K562 (cell line): ENCODE measurements around the gene TM9SF4. TPM values are rescaled to one million over a fixed set of nuclear protein-coding genes. Genes with fewer than 3 reads are reported as not detected.

Experiments used
- ATAC-seq: fragments of 200-7000 bp; cut with Tn5 transposase; 3 replicates; pipeline ENCODE4 v1.9.1; 2020; ENCODE audit warnings: moderate library complexity
- BruUV-seq: library from RNA; stranded (reverse); fragments of 400-500 nt; replicated peaks from 2 replicates; lab custom pipeline; 2021; lab: Mats Ljungman, UMichigan
- CTCF ChIA-PET: fragments of 300-600 bp; formaldehyde crosslinking; extraction: SDS; loops from one replicate; lab custom pipeline; 2021; ENCODE audit warnings: low intra/inter-chr PET ratio; lab: Yijun Ruan, JAX
- POLR2A ChIA-PET: fragments of 300-600, 350-650 bp; sonication (Branson Sonifier 250); formaldehyde crosslinking; extraction: SDS; loops from one replicate; lab custom pipeline; 2021; ENCODE audit warnings: antibody characterized with exemption, inconsistent platforms; lab: Yijun Ruan, JAX
- DNase-seq, 4 experiments: peaks; one replicate each; pipeline versions ENCODE4 v3.0.0 to v3.0.0-alpha.2; 2011 to 2018; ENCODE audit warnings: low spot score in 3 of 4, mixed read lengths in 3 of 4; ENCODE audit errors: extremely low read depth in 1 of 4
- FAIRE-seq: peaks from 2 replicates; lab custom pipeline; 2011; peaks lifted over from hg19 to GRCh38; lab: Jason Lieb, UNC
- H2AFZ ChIP-seq: 2 replicates; pipeline ENCODE4 v1.6.0; 2011; ENCODE audit warnings: low read depth, low read length, control low read depth, inconsistent platforms
- H3K27ac ChIP-seq: fragments of 200-600 bp; 3 replicates; pipeline ENCODE4 v1.8.0; 2011; ENCODE audit warnings: low read depth, mild to moderate bottlenecking, control low read depth, inconsistent platforms, low read length, moderate library complexity, mixed read lengths; ENCODE audit errors: extremely low read depth
- H3K27me3 ChIP-seq, 2 experiments: fragments of 300-600 bp in 1 of 2; 2 replicates in 1 of 2; 3 replicates in 1 of 2; pipeline versions ENCODE4 v1.6.0 to v1.8.0; 2011; ENCODE audit warnings: inconsistent platforms in 2 of 2, low read length in 2 of 2, mild to moderate bottlenecking in 1 of 2, mixed read lengths in 1 of 2, moderate library complexity in 1 of 2; ENCODE audit not compliant: control insufficient read depth in 2 of 2, insufficient read depth in 2 of 2
- H3K36me3 ChIP-seq: fragments of 300-600 bp; 3 replicates; pipeline ENCODE4 v1.8.0; 2011; ENCODE audit warnings: mild to moderate bottlenecking, low read length, inconsistent platforms; ENCODE audit not compliant: control insufficient read depth, insufficient read depth
- H3K4me1 ChIP-seq, 2 experiments: fragments of 200-600 bp in 1 of 2; replicated peaks in 1 of 2; 2 replicates in 1 of 2; 3 replicates in 1 of 2; pipeline versions ENCODE4 v1.5.1 to v1.8.0; 2011; ENCODE audit warnings: inconsistent platforms in 2 of 2, low read length in 2 of 2, mild to moderate bottlenecking in 1 of 2, mixed read lengths in 1 of 2, moderate library complexity in 1 of 2; ENCODE audit not compliant: control insufficient read depth in 2 of 2, insufficient read depth in 2 of 2
- H3K4me2 ChIP-seq: 2 replicates; pipeline ENCODE4 v1.6.1; 2011; ENCODE audit warnings: low read length, control low read depth, inconsistent platforms, mixed read lengths; ENCODE audit not compliant: insufficient read depth
- H3K4me3 ChIP-seq: fragments of 200-600 bp; sonication (generic), shearing (Covaris generic); 2 replicates; pipeline ENCODE4 v1.5.1; 2016; ENCODE audit warnings: control low read depth, inconsistent platforms
- H3K79me2 ChIP-seq: fragments of 200-600 bp; 3 replicates; pipeline ENCODE4 v1.8.0; 2011; ENCODE audit warnings: low read length, inconsistent platforms; ENCODE audit not compliant: control insufficient read depth, insufficient read depth
- H3K9ac ChIP-seq, 2 experiments: 2 replicates each; pipeline versions ENCODE4 v1.6.0 to v1.6.1; 2011; ENCODE audit warnings: low read depth in 2 of 2, low read length in 2 of 2, control low read depth in 1 of 2, inconsistent platforms in 1 of 2, mild to moderate bottlenecking in 1 of 2, mixed read lengths in 1 of 2; ENCODE audit not compliant: insufficient read depth in 1 of 2
- H3K9me1 ChIP-seq: one replicate; pipeline ENCODE4 v1.6.0; 2011; ENCODE audit warnings: inconsistent platforms, mild to moderate bottlenecking, low read length, moderate library complexity; ENCODE audit not compliant: control insufficient read depth, insufficient read depth
- H3K9me3 ChIP-seq: replicated peaks from 2 replicates; pipeline ENCODE4 v1.5.1; 2011; ENCODE audit warnings: low read depth, low read length, inconsistent platforms; ENCODE audit not compliant: control insufficient read depth, insufficient read depth
- H4K20me1 ChIP-seq: replicated peaks from 2 replicates; pipeline ENCODE4 v1.6.1; 2011; ENCODE audit warnings: low read length, inconsistent platforms, mixed read lengths; ENCODE audit not compliant: control insufficient read depth, insufficient read depth
- ADNP ChIP-seq: fragments of 200-800 bp; sonication (Bioruptor generic); IDR thresholded peaks from 2 replicates; pipeline ENCODE4 v1.6.1; 2016; ENCODE audit warnings: missing genetic modification characterization, missing compliant biosample characterization
- ARID3B ChIP-seq: fragments of 250-450 bp; sonication (Bioruptor Pico); IDR thresholded peaks from 2 replicates; pipeline ENCODE4 v1.4.0; 2020; ENCODE audit warnings: borderline replicate concordance
- CBFA2T3 ChIP-seq: fragments of 450-650 bp; IDR thresholded peaks from 2 replicates; pipeline ENCODE4 v1.6.1; 2017
- ESRRA ChIP-seq: fragments of 450-650 bp; IDR thresholded peaks from 2 replicates; pipeline ENCODE4 v1.6.1; 2014; ENCODE audit warnings: low read depth, mild to moderate bottlenecking, moderate library complexity, borderline replicate concordance
- EZH2 ChIP-seq: IDR thresholded peaks from 2 replicates; pipeline ENCODE4 v1.6.1; 2012; ENCODE audit warnings: low read depth, mild to moderate bottlenecking, inconsistent platforms, low read length, borderline replicate concordance
- HCFC1 ChIP-seq: IDR thresholded peaks from 2 replicates; pipeline ENCODE4 v1.6.1; 2012; ENCODE audit warnings: low read depth, low read length, improper control_type of control experiment
- KDM5B ChIP-seq: fragments of 200-600 bp; sonication (generic); IDR thresholded peaks from 2 replicates; pipeline ENCODE4 v1.6.1; 2012; ENCODE audit warnings: low read depth, mild to moderate bottlenecking, moderate library complexity, low read length, control low read depth, inconsistent platforms; ENCODE audit not compliant: insufficient replicate concordance
- LEF1 ChIP-seq: fragments of 450-650 bp; IDR thresholded peaks from 2 replicates; pipeline ENCODE4 v1.6.1; 2016; ENCODE audit warnings: mild to moderate bottlenecking
- SFPQ ChIP-seq: fragments of 200-400 bp; formaldehyde crosslinking; IDR thresholded peaks from 2 replicates; pipeline ENCODE4 v1.6.1; 2017; ENCODE audit warnings: mild to moderate bottlenecking, low read depth, low read length, moderate library complexity
- ZNF224 ChIP-seq: sonication (generic); formaldehyde crosslinking; IDR thresholded peaks from 2 replicates; pipeline ENCODE4 v1.8.0; 2022; ENCODE audit warnings: mild to moderate bottlenecking, missing genetic modification reagents
- ZNF445 ChIP-seq: fragments of 250-450 bp; sonication (Bioruptor Pico); IDR thresholded peaks from 2 replicates; pipeline ENCODE4 v1.4.0; 2020; ENCODE audit warnings: low read depth, mild to moderate bottlenecking, moderate library complexity
- ZNF551 ChIP-seq: fragments of 250-450 bp; sonication (Bioruptor Pico); IDR thresholded peaks from 2 replicates; pipeline ENCODE4 v1.5.0; 2021; ENCODE audit warnings: mild to moderate bottlenecking, moderate library complexity
- ZNF830 ChIP-seq: fragments of 250-450 bp; sonication (Bioruptor Pico); IDR thresholded peaks from 2 replicates; pipeline ENCODE4 v1.5.0; 2021; ENCODE audit warnings: mild to moderate bottlenecking
- WGBS: fragments of 100-300 bp; shearing (Covaris generic); methylation state at CpG from one replicate; pipeline ENCODE4 v1.1.6; 2016; ENCODE audit warnings: low coverage, mixed read lengths; ENCODE audit not compliant: insufficient coverage; ENCODE audit errors: missing lambda C conversion rate; 5-methylcytosine and 5-hydroxymethylcytosine counted together
- in situ Hi-C: fragments of 300-500 bp; cut with MboI; formaldehyde crosslinking; loops from 4 replicates; pipeline ENCODE4 v1.15.0; 2018; ENCODE audit warnings: inconsistent platforms, mixed read lengths
- intact Hi-C: fragments of 100-400 bp; cut with micrococcal nuclease; formaldehyde crosslinking; loops from 2 replicates; pipeline ENCODE4 v1.14.2; 2022
- polyA plus RNA-seq, 8 experiments: library from polyadenylated mRNA; depleted of rRNA in 4 of 8; stranded (reverse) in 5 of 8; unstranded in 3 of 8; fragments of >200 nt; fragmentation: Nextera tagmentation in 2 of 8; fragmentation: Illumina TruSeq in 1 of 8; extraction: Ambion mirVana in 2 of 8; extraction: Trizol in 1 of 8; gene quantifications; 2 replicates each; pipeline versions ENCODE4 v1.2.1 to v1.2.3, GENCODE V29; 2011 to 2014; ENCODE audit warnings: inconsistent platforms in 1 of 8, missing spikeins in 1 of 8
- total RNA-seq, 7 experiments: library from RNA; depleted of rRNA in 6 of 7; stranded (reverse); fragments of >200 nt in 6 of 7; fragmentation: Illumina TruSeq in 2 of 7; extraction: Trizol in 2 of 7; gene quantifications; 2 replicates each; pipeline versions ENCODE4 v1.2.1 to v1.2.3, GENCODE V29; 2011 to 2021; ENCODE audit warnings: low replicate concordance in 1 of 7

TM9SF4 gene
- total and polyA plus RNA-seq, 9 of the 15 experiments (the other 6 are each of a cell fraction or from before 2014, with no cell fraction given): 14.5 to 46.3 (median 26.9) TPM

- DNase-seq (no peak), ATAC-seq (no peak), FAIRE-seq (no peak)
- 96% methylated on average over 5 of the region's 5 CpGs for WGBS
- Histone ChIP-seq H3K36me3 (peaks cover 64% of the 10 kb centered on the region), H3K4me3 (no peak overlapping the region), H3K27ac (no peak overlapping the region), H3K4me2 (no peak overlapping the region), H3K79me2 (peaks cover 24% of the 10 kb centered on the region), H3K9me1 (no peaks in the 10 kb centered on the region), H3K9ac (no peak overlapping the region), H3K4me1 (no peaks in the 10 kb centered on the region), H2AFZ (no peak overlapping the region), H3K27me3 (no peaks in the 10 kb centered on the region), H3K9me3 (no peaks in the 10 kb centered on the region), H4K20me1 (peaks cover 24% of the 10 kb centered on the region)
- ChIA-PET CTCF (no interaction called here), POLR2A (interaction anchor here (0.6 to 1.6 kb wide), 3 partner anchors 11 to 342 kb away, joined by 3 to 5 read pairs (median 5); no protein-coding TSS in a partner anchor)
- no TSS peak for BruUV-seq
- TF ChIP-seq LEF1 (no peak), ARID3B (CRISPR knock-in tag) (no peak)
- in situ Hi-C loops (no loop called here), intact Hi-C loops (no loop called here)
Observed at GRCh38 chr20:32134026-32134425, 24.5 kb downstream of the TM9SF4 start.

GRCh38 chr20:32135983-32136515 is 26.5 kb downstream of the TM9SF4 start:
- Histone ChIP-seq H3K4me1 (no peaks in the 10 kb centered on the region), H2AFZ (no peak overlapping the region), H3K4me3 (no peak overlapping the region), H4K20me1 (peaks cover 14% of the 10 kb centered on the region), H3K27me3 (no peaks in the 10 kb centered on the region), H3K4me2 (no peak overlapping the region), H3K27ac (no peak overlapping the region), H3K9me3 (no peaks in the 10 kb centered on the region), H3K9me1 (no peaks in the 10 kb centered on the region), H3K9ac (no peak overlapping the region), H3K79me2 (peaks cover 8% of the 10 kb centered on the region; the same call in 2 of the 3 replicates), H3K36me3 (peaks cover 78% of the 10 kb centered on the region)
- in situ Hi-C loops (no loop called here), intact Hi-C loops (no loop called here)
- no peak for DNase-seq
- 82% methylated on average over 3 of the region's 3 CpGs for WGBS
- ChIA-PET CTCF (no interaction called here), POLR2A (interaction anchor here (0.7 to 1.5 kb wide), 3 partner anchors 14 to 493 kb away, joined by 3 to 4 read pairs (median 3); no protein-coding TSS in a partner anchor)
- ATAC-seq: no peak
- BruUV-seq: no TSS peak
- FAIRE-seq: no peak
- TF ChIP-seq ESRRA (no peak), ZNF224 (CRISPR knock-in tag) (no peak), ZNF830 (CRISPR knock-in tag) (no peak), ADNP (tag) (no peak), KDM5B (no peak), ZNF551 (CRISPR knock-in tag) (no peak), CBFA2T3 (no peak), ZNF445 (CRISPR knock-in tag) (no peak), SFPQ (no peak), HCFC1 (no peak), EZH2 (no peak)
